GM19193 (cell line): ENCODE results near the gene EPHA8.

Source experiments
- POLR2A ChIP-seq: IDR thresholded peaks from 4 replicates; pipeline ENCODE4 v1.6.1; 2011; ENCODE audit not compliant: insufficient read depth, insufficient read length; ENCODE audit errors: extremely low read depth

The EPHA8 gene

DNA sequence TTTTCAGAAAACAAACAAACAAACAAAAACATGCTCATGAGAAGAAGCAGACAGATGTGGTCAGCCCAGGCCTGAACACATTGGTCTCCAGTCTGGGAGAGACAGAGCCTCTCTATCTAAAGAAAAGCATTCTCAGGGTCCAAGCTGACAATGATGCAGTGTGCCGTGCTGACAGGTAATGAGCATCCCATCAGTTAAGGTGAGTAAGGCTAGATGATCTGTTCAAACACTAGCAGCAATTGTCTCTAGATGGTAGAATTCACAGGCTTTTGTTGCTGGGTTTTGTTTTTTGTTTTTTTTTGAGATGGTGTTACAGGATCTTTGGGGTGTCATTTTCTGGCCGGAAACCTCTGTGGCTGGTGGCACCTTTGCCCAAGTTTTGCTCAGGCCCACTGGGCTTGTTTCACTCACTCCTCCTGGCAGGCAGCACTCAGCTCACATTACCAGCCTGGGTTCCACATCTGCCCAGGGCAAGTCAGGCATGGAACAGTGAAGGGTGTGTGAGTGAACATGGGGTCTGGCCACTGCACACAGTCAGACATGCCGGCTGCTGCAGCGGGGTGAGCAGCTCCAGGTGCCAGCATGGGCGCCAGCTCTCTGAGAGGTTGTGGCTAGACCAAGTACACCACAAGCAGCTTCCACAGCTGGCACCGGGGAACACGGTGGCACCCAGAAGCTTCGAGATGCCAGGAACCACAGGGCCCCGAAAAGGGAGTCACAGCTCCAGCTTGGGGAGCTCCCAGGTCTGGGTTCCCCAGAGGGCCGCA lies 70.6 kb downstream of the EPHA8 start:
- TF ChIP-seq POLR2A = no peak

DNA sequence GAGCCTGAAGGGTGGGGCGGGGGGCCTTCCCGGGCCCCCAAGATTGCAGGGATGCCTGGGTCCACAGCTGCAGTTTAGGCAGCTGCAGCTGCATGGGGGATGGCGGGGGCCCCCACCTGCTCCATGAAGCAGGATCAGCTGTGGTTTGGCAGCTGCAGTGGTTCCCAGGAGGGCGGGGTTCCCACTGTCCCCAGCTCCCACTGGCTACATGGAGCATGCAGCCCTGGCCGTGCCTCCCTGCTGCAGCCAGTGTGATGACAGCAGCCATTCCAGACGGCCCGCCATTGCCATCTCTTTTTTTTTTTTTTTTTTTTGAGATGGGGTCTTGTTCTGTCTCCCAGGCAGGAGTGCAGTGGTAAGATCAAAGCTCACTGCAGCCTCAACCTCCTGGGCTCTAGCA lies 72.1 kb downstream of the EPHA8 start:
- no peak for TF ChIP-seq POLR2A

DNA sequence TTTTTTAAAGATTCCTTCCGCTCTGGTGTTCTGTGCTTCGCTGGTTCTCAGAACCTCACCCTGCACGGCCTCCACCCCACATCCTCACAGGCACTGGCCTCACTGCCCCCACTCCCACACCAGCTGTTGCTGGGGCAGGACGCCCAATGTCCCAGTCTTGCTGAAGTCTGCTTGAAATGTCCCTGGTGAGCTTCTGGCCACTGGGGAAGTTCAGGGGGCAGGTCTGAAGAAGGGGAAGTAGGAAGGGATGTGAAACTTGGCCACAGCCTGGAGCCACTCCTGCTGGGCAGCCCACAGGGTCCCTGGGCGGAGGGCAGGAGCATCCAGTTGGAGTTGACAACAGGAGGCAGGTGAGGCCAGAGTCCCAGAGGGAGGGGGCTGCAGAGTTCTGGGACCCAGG lies 73.1 kb downstream of the EPHA8 start, which contains the start of gene C1QA:
TSS of gene C1QA (plus strand) at position 276 of the 400 bp plus-strand sequence. CDS start 989 bp downstream, outside the sequence.
- TF ChIP-seq POLR2A = no peak

DNA sequence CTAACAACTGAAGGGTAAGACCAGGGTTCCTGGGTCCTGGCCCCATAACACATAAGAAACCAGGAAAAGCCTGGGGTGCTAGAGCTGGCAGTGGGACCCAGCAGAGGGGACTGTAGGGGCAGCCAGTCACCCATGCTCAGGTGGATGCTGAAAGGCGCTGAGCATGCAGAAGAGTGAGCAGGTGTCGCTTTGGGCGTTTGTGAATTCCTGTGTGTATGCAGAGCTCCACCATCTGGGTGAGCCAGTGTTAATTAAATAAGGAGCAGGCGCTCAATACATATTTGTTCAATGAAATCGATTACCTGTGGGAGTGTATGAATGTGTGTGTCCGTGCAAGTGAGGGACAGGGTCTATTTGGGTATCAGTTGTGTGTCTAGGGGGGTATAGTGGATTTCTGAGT lies 73.6 kb downstream of the EPHA8 start:
- TF ChIP-seq POLR2A = no peak

DNA sequence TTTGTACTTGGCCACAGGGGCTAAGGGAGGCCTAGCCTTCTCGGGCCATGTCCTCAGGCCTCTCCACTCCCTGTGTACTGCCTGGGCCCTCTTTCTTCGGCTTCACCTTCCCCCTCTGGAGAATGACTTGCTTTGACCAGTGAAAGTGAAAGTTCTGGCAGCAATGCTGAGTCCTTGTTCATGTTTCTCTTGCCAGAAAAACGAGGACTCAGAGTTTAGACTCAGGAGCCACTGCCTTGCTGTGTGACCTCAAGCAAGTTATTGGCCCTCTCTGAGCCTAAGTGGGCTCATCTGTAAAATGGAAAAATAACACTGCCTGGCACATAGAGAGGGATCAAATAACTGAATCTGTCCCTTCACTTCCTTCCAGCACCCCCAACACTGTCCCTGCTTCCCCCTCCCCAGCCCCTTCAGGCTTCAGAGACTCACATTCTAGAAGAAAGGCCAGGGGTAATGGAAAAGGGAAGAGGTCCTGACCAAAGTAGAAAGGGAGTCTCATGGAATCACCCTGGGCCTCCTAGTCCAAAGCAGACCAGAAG lies 74.7 kb downstream of the EPHA8 start:
- no peak for TF ChIP-seq POLR2A

DNA sequence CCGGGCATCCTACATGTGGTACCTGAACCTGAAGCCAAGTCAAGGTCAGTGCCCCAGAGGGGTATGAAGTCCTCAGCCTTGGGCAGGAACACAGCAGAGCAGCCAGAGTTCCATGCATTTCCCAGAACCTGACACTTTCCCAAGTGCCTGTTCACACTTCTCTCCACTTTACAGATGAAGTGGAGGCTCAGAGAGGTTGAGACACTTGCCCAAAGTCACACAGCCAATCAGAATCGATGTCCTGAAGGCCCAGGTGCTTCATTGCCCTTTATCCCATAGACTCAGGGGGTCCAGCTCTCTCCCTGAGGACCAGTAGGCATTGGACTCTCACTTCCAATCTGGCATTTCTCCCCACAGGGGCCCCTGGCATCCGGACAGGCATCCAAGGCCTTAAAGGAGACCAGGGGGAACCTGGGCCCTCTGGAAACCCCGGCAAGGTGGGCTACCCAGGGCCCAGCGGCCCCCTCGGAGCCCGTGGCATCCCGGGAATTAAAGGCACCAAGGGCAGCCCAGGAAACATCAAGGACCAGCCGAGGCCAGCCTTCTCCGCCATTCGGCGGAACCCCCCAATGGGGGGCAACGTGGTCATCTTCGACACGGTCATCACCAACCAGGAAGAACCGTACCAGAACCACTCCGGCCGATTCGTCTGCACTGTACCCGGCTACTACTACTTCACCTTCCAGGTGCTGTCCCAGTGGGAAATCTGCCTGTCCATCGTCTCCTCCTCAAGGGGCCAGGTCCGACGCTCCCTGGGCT lies 75.4 kb downstream of the EPHA8 start:
- TF ChIP-seq POLR2A = no peak

DNA sequence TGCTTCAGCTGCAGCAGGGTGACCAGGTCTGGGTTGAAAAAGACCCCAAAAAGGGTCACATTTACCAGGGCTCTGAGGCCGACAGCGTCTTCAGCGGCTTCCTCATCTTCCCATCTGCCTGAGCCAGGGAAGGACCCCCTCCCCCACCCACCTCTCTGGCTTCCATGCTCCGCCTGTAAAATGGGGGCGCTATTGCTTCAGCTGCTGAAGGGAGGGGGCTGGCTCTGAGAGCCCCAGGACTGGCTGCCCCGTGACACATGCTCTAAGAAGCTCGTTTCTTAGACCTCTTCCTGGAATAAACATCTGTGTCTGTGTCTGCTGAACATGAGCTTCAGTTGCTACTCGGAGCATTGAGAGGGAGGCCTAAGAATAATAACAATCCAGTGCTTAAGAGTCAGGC lies 76.0 kb downstream of the EPHA8 start:
- TF ChIP-seq POLR2A = no peak

DNA sequence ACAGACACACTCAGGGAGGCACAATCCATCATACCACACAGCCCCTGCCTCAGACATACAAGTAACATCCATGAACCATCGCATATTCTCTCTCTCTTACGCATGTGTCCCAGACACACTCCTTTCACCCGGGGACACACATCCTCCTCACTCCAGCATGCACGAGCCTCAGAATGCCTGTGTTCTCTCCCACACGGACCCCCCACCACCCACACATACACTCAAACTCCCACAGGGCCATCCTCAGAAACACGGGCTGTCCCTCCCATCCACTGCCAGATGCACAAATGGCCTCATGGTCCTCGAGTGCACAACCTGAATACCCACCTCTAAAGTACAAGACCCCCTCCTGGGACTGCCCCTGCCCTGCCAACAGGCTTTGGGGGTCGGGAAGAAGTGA lies 78.0 kb downstream of the EPHA8 start:
- no peak for TF ChIP-seq POLR2A

DNA sequence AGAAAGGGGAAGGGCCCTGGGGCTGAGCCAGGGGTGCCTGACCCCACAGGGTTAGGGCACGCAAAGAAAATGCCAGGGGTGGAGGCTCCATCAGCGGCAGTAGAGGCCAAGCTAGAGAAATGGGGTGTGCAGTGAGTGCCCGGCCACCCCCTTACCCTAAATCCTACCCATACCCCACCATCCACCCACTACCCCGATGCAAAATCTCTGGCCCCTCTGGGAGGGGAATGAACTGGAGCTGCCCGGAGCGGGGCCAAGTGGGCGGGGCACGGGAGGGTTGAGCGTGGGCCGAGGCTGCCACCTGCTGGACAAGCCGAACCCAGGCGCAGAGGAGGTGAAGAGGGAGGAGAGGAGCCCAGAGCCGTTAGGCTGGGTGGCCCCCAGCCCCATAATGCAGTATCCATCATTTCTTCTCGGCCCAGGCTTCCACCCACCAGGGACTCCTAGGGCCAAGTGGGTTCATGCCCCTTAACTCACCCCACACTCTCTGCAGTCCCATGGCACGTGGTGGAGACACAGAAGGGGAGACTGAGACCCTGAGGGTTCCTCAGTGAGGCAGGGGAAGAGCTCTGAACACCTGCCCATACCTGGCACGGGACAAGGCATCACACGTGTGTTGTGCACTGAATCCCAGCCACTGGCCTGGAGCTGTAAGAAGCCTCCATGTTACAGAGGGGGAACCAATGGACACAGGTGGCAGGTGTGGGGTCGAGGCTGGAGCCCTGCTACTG lies 78.8 kb downstream of the EPHA8 start:
- no peak for TF ChIP-seq POLR2A

DNA sequence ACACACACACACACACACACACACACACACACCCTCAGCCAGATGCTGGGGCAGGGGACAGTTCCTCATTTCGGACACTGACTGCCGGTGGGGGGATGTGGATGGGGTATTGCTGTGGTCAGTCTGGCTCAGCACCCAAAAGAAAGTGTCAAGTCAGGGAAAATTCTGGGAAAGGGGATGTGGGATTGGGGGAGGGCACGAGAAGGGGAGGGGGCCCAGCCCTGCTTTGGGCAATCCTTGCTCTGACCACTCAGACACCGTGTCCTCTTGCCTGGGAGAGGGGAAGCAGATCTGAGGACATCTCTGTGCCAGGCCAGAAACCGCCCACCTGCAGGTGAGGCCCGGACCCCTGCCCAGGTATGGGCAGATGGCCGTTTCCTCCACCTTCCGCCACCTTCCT lies 80.1 kb downstream of the EPHA8 start, which contains the start of gene C1QC:
TSS of gene C1QC (plus strand) at position 253 of the 400 bp plus-strand sequence. CDS start 391 bp downstream, outside the sequence.
- no peak for TF ChIP-seq POLR2A

DNA sequence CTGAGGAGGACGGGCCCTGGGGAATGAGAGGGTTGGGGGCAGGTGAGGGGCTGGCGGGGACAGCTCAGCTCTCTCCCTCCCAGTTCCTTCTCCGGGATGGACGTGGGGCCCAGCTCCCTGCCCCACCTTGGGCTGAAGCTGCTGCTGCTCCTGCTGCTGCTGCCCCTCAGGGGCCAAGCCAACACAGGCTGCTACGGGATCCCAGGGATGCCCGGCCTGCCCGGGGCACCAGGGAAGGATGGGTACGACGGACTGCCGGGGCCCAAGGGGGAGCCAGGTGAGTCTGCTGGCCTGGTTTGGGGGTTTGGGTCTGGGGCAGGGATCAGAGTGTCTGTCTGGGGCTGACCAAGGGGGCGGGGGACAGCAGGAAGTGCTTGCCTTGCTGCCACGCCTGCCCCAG lies 80.6 kb downstream of the EPHA8 start:
- TF ChIP-seq POLR2A = no peak

DNA sequence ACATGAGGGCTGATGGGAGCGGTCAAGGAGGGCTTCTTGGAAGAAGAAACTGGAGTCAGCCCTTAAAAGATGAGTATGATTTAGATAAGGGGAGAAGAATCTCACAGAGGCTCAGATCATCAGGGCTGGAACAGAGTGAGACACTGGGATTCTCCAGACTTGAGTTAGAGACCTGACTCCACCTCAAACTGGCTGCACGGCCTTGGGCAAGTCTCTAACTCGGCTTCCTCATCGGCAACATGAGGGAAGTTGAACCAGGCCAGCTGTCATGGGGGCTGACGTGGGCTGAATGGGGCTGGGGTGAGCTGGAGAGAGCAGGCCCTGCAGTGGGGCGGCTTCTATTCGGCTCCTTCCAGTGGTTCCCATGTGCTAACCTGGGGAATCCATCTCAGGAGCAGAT lies 82.6 kb downstream of the EPHA8 start:
- no peak for TF ChIP-seq POLR2A

DNA sequence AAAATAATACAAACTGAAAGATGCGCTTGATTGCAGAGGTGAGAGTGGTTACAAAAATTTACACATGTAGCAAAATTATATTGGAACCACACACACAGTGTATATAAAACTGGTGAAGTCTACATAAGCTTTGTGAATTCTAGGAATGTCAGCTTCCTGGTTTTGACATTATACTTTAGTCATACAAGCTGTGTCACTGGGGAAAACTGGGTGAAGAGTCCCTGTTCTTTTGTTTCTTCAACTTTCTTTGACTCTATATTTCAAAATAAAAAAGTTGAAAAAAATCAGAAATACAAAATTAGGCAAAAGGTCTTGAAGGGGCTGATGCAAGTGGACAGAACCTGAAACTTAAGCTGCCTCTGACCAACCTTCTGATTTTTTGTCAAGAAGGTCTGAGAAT lies 83.1 kb downstream of the EPHA8 start:
- TF ChIP-seq POLR2A = no peak

DNA sequence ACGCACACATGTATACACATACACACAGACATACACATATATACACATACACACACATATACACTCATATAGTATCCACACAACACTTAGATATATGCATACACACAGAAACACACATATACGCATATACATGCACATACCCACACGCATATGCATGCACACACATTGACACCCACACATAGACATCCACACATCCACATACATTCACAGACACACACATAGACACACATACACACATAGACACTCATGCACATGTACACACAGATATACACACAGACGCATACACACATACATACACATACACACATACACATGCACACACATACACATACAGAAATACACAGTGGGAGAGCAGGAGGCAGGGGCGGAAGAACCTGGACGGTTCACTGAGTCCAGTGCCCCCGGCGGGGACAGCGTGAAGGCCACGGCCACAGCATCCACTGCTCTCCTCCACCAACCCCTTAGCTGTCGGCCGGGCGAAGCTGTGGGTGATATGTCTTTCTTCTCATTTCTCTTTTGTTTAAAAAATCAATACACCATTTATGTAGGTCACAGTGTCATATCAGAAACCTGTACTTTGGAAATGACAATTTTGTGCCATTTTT lies 86.9 kb downstream of the EPHA8 start:
- no peak for TF ChIP-seq POLR2A
